C1 segment of cervical spinal cord (tissue), 14 donors: Measurements from ENCODE around the gene MPV17L.
"Not testable (repeated sequence)": the region's sequence is repeated elsewhere in the genome, so short reads cannot be mapped to it uniquely, and the experiment has no call there.

Experiments
- DNase-seq, 14 donors: peaks; one replicate each; lab custom pipeline; 2025; lab: John Stamatoyannopoulos, UW

MPV17L gene

GRCh38 chr16:15395631-15396508, at the start of gene MPV17L:
Gene MPV17L, plus strand, starts transcription at chr16:15395754. Its CDS starts 144 bp downstream, at chr16:15395898.
- peak in 9 of 14 donors; percentile 2 to 65 (median 38) for DNase-seq

- not testable (repeated sequence) for DNase-seq
These were observed 46.8 kb upstream of the MPV17L start for GRCh38 chr16:15348721-15349120.

GRCh38 chr16:15351251-15351650, 44.3 kb upstream of the MPV17L start:
- not testable (repeated sequence) for DNase-seq

GRCh38 chr16:15351745-15352144, 43.8 kb upstream of the MPV17L start:
- DNase-seq, result not testable (repeated sequence)

GRCh38 chr16:15352852-15353251, 42.7 kb upstream of the MPV17L start:
- DNase-seq, result not testable (repeated sequence)

DNA sequence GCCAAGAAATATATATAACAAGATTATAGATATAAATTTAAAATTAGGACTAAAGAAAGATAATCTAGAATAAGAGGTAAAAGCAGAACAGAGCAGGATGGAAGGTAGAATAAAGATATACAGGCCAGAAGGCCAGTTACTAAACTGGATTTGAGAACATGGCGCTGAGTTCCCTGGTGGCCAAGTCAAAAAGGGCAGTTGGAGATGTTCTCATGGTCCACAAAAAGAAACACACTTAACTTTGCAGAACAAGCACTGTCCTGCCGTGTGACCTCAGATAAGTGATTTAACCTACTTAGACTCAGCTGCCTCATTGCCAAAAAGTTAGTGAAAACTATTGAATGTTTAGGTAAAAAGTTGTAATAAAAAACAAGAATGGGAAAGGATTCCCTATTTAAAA, 40.7 kb upstream of the MPV17L start:
- not testable (repeated sequence) for DNase-seq

- not testable (repeated sequence) for DNase-seq
These were observed 38.1 kb upstream of the MPV17L start for GRCh38 chr16:15357495-15357894.

DNA sequence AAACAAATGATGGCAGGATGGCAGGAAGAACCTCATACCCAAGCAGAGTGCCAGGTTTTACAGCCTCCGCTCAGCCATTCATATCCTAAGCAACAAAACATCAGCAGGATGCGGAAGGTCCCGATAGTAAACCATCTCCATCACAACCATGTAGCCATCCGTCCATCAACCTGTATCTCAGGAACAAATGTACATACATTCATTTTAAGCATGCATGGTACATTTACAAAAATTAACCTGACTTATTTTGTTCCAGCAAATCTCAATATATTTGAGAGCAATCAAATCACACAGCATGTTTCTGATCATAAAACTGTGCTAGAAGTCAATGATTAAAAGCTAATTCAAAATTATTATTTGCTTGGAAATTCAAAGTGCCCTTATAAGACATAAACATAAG, 17.4 kb upstream of the MPV17L start, which contains the start of gene NPIPA5:
Gene NPIPA5 (minus strand): TSS at position 101 of the 400 bp plus-strand sequence. CDS start 0 bp downstream, at position 101.
- DNase-seq, result not testable (repeated sequence)

DNA sequence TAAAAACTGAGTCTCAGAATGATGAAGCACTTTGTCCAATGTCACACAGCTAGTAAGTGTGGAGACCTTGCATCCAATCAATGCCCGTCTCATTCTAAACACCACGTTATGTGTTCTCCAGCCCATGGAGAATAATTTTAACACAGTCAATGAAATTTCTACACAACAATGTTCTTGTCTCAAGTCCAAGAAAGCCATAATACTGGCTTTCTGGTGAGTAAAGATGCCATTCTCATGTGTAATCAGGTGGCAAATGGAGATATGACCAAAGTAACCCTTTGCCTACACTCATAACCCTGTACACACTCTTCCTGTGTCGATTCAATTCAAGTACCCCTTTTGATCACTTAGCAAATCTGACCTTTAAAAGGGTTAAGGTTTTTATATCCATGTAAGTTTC, 12.7 kb upstream of the MPV17L start:
- not testable (repeated sequence) for DNase-seq

DNA sequence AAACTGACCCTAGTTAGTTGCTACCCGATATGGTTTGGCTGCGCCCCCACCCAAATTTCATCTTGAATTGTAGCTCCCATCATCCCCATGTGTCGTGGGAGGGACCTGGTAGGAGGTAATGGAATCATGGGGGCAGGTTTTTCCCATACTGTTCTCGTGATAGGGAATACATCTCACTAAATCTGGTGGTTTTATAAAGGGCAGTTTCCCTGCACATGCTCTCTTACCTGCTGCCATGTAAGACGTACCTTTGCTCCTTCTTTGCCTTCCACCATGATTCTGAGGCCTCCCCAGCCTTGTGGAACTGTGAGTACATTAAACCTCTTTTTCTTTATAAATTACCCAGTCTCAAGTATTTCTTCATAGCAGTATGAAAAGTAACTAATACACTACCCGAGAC, 7.5 kb upstream of the MPV17L start:
- not testable (repeated sequence) for DNase-seq

- not testable (repeated sequence) for DNase-seq
These were observed 5.6 kb upstream of the MPV17L start for GRCh38 chr16:15389916-15390315.

- DNase-seq, result not testable (repeated sequence)
These were observed 2.5 kb upstream of the MPV17L start for GRCh38 chr16:15393025-15393424.

- DNase-seq, result not testable (repeated sequence)
These were observed 915 bp downstream of the MPV17L start for GRCh38 chr16:15396509-15396829.

DNA sequence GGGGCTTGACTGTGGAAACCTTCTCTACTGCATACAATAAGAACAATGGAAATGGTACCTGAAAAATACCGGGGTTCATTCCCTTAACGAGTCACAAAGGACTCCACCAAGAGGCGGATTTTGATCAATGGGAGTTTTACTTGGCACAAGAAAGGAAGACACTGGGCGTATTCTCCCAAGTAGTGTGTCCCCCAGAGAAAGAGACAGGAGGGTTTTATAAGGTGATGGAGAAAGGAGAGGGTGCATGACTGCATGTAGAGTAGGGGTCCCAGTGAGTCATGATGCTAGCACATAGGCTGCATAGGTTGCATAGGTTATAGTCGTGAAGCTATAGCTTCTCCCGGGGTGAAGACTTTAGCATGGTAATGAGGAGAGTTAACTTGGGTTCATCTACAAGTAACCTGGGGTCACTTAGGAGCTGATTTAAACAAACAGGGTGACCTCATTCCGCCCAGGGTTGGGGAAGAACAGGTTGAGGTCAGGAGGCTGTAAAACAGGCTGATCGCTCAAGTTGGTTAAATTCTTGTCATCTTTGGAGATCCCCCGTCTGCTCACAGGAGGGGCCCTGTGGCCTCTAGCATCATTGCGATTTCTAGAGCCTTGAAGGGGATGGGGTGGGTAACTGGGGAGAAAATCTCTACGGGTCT, 1.5 kb downstream of the MPV17L start:
- DNase-seq, result no peak

- DNase-seq, result no peak
These were observed 3.2 kb downstream of the MPV17L start for GRCh38 chr16:15398618-15399316.

GRCh38 chr16:15399317-15399716, 3.8 kb downstream of the MPV17L start:
- no peak for DNase-seq

GRCh38 chr16:15400314-15400713, 4.8 kb downstream of the MPV17L start:
- DNase-seq, result not testable (repeated sequence)

DNA sequence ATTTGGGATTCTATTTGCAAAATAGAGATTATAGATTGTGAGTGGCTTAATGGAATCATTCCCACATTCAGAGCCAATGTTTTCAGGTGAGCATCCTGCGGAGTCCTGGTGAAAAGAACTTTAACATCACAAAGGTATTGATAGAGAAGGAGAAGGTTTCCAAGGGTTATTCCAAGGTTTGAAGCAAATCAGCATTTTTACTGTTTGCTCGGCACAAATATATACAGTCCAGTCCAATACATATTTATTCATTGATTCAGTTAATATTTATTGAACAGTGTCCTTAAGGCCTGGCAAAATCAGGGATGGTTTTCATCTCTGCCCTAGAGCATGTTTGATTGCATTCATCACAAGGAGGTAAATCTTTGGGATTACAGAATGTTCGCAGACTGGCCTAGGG, 6.4 kb downstream of the MPV17L start:
- DNase-seq, result no peak

GRCh38 chr16:15403392-15403995, 7.9 kb downstream of the MPV17L start:
- no peak for DNase-seq

- not testable (repeated sequence) for DNase-seq
These were observed 8.5 kb downstream of the MPV17L start for GRCh38 chr16:15404091-15404490.

GRCh38 chr16:15404792-15405191, 9.2 kb downstream of the MPV17L start:
- no peak for DNase-seq

DNA sequence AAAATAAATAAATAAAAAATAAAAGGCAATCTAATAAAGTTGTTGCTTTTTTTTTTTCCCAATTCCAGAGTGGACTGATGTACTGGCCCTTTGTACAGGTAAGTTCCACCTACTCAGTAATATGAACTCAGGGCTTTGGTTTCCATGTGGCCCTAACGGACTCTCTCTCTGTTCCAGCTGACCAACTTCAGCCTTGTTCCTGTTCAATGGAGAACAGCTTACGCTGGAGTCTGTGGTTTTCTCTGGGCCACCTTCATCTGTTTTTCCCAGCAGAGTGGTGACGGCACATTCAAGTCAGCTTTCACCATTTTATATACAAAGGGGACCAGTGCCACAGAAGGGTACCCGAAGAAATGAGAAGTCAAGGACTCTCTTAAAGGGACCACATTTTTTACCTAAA, 12.2 kb downstream of the MPV17L start:
- not testable (repeated sequence) for DNase-seq
